Transverse colon (tissue), 4 donors: ENCODE results near the gene KMT2C.
"Not testable (repeated sequence)": the region's sequence is repeated elsewhere in the genome, so short reads cannot be mapped to it uniquely, and the experiment has no call there.

Experiments
- CTCF ChIP-seq, 5 experiments: fragments of 200-600 bp in 3 of 5; fragments of 450-650 bp in 2 of 5; sonication (generic) in 3 of 5; IDR thresholded peaks; 1 replicate in 2 of 5; 2 replicates in 3 of 5; pipeline ENCODE4 v1.5.1; 2016 to 2017; ENCODE audit warnings: antibody characterized with exemption in 5 of 5, inconsistent platforms in 3 of 5, mild to moderate bottlenecking in 2 of 5, moderate library complexity in 1 of 5
- EP300 ChIP-seq: sonication (generic); formaldehyde crosslinking; IDR thresholded peaks from one replicate; pipeline ENCODE4 v1.6.1; 2017; ENCODE audit warnings: antibody characterized with exemption, low read depth
- POLR2A ChIP-seq: fragments of 450-650 bp; IDR thresholded peaks from one replicate; pipeline ENCODE4 v1.6.1; 2016; ENCODE audit warnings: antibody characterized with exemption, mild to moderate bottlenecking, moderate library complexity
- POLR2AphosphoS5 ChIP-seq, 3 donors: sonication (generic); formaldehyde crosslinking; IDR thresholded peaks; one replicate each; pipeline ENCODE4 v1.6.1; 2016; ENCODE audit warnings: antibody characterized with exemption in 3 of 3

DNA sequence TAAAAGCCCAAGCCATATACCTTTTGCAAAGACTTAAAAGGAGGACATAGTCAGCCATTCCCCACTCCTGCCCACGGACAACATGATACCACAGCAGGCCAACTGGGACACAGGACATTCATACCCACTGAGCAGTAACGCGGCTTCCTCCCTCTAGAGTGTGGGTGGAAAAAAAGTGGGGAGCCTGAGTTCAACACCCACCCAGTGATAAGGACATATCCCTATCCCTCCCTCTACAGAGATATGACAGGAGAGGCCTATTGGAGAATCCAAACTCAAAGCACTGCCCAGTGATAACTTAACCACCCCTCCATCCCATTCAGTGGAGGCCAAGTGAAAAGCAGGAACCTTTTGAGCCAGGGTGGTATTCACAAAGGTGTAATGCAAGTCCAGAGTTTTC is 148.8 kb downstream of the KMT2C start:
- not testable (repeated sequence) for TF ChIP-seq CTCF (IDR thresholded peaks at IDR 0.05); POLR2A; EP300; POLR2AphosphoS5 (IDR thresholded peaks at IDR 0.05)
